Retinal pigment epithelial cell (primary cell): ENCODE measurements around the gene MRPL49.
A peak's percentile ranks its signal among the peaks of the same experiment; 100 is the strongest.

ENCODE experiments used
- DNase-seq: peaks from one replicate; pipeline ENCODE4 v3.0.0-alpha.2; 2010; ENCODE audit warnings: low read depth
- H3K4me3 ChIP-seq: 2 replicates; pipeline ENCODE4 v1.5.1; 2011; ENCODE audit warnings: mild to moderate bottlenecking, low read length, control low read depth, moderate library complexity
- CTCF ChIP-seq: conservative IDR thresholded peaks from 2 replicates; pipeline ENCODE4 v1.5.1; 2011; ENCODE audit warnings: low read depth, low read length, control low read depth, inconsistent platforms

MRPL49 gene

GRCh38 chr11:65119670-65119995 is 2.5 kb upstream of the MRPL49 start:
- no peak overlapping the region for H3K4me3 ChIP-seq
- TF ChIP-seq CTCF = no peak
- DNase-seq = no peak

GRCh38 chr11:65120831-65121230 is 1.3 kb upstream of the MRPL49 start:
- peak overlapping the region; percentile 98 for H3K4me3 ChIP-seq
- TF ChIP-seq CTCF = no peak
- no peak for DNase-seq

- H3K4me3 ChIP-seq = peak overlapping the region; percentile 98
- no peak for DNase-seq
- no peak for TF ChIP-seq CTCF
Measured at GRCh38 chr11:65121447-65121864, 665 bp upstream of the MRPL49 start.

- DNase-seq = no peak
- TF ChIP-seq CTCF = no peak
Measured at GRCh38 chr11:65124480-65125196, 2.5 kb downstream of the MRPL49 start.

GRCh38 chr11:65125197-65126056 is 3.3 kb downstream of the MRPL49 start:
- DNase-seq = no peak
- no peak overlapping the region for H3K4me3 ChIP-seq
- no peak for TF ChIP-seq CTCF

More at GRCh38 chr11:65124480-65125196, 2.5 kb downstream of the MRPL49 start:
- no peak overlapping the region for H3K4me3 ChIP-seq

- H3K4me3 ChIP-seq = no peak overlapping the region
- DNase-seq = no peak
- no peak for TF ChIP-seq CTCF
Measured at GRCh38 chr11:65126624-65127274, 4.6 kb downstream of the MRPL49 start.
